GM18870 (cell line): ENCODE data around the gene ALX3.
A peak's percentile ranks its signal among the peaks of the same experiment; 100 is the strongest.
"Not testable (repeated sequence)": the region's sequence is repeated elsewhere in the genome, so short reads cannot be mapped to it uniquely, and the experiment has no call there.

Experiments
- ATAC-seq: cut with Tn5 transposase; IDR thresholded peaks from one replicate; pipeline ENCODE4 v1.9.1; 2021; ENCODE audit warnings: moderate library complexity; ENCODE audit not compliant: unreplicated experiment

ALX3 gene

DNA sequence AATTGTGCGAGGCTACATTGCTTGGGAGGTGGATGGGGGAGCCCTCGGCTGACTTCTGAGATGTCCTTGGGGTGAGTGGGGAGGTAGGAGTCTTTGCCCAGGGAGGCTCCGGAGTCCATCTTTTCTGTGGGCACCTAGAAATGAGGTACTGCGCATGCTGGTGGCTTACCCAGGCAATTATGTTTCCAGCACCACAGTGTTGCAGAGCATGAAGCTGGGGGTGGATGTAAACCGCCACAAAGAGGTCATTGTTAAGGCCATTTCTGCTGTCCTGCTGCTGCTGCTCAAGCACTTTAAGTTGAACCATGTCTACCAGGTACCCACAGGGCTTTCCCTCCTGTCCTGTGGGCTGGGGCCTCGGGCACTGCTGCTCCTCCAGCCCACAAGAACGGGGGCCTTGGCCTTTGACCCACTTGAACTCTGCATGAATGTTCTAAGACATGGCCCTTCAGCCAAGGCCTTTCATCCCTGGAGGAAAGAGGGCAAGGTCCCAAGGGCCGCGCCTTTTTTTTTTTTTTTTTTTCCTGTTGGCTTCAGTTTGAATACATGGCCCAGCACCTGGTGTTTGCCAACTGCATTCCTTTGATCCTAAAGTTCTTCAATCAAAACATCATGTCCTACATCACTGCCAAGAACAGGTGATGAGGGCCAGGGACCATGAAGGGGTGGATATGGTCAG lies 21.4 kb downstream of the ALX3 start:
- ATAC-seq: no peak

DNA sequence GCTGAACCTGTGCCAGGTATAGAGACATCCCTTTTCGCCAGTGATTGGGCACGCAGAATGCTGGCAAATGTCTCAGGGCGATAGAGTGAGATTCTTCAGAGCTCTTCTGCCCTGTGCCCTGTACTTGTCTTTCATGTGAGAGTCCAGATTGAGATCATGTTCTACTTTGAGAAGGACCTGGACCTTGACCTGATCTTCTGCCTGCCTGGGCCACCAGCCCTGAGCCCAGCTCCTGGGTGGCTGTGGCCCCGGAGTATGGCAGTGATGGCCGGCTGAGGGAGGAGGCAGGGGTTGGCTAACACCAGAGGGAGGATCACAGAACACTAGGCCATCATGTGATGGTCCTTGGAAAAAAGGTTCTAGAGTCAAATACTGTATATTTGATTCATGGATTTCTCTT lies 22.2 kb downstream of the ALX3 start:
- ATAC-seq: no peak

DNA sequence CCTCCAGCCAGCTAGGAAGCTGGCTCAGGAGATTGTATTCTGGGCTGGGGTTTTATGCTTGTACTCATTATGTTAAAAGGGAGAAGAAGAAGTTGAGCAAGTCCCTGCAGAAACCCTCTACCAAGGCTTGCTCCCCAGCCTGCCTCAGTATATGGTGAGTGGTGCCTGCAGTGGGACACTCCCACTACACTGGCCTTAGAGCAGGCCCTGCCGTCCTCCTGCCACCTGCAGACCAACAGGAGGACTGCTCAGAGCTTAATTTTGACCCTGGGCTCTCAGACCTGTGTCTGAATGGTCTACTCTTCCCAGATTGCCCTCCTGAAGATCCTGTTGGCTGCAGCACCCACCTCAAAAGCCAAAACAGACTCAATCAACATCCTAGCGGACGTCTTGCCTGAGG lies 23.0 kb downstream of the ALX3 start:
- no peak for ATAC-seq

DNA sequence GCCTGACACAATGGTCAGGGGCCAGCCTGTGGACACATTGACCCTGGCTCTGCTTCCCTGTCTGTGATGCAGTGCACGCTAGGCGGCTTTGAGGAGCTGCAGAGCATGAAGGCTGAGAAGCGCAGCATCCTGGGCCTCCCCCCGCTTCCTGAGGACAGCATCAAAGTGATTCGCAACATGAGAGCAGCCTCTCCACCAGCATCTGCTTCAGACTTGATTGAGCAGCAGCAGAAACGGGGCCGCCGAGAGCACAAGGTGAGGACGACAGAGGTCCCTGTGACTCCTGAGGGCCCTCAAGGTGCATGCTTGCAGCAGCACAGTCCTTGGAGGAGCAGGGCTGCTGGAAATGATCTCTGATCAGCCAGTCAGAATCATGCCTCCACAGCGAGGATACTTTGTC lies 27.5 kb downstream of the ALX3 start:
- ATAC-seq: no peak

DNA sequence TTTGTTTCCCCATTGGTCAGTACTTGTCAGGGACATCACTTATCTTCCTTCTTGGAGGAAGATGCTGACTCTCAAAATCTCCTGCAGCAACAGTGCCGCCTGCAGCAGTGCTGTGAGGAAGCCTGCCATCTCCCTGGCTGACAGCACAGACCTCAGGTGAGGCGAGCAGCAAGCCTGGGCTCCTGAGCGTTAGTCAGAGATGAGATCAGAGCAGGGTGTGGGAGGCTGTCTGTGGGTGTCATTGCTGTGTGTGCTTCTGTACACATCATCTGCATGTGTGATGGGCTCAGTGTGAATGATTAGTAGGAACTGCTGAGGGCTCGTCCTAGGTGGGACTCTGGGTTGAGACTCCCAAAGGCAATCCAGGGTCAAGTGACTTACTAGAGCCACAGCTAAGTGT lies 29.9 kb downstream of the ALX3 start:
- no peak for ATAC-seq

DNA sequence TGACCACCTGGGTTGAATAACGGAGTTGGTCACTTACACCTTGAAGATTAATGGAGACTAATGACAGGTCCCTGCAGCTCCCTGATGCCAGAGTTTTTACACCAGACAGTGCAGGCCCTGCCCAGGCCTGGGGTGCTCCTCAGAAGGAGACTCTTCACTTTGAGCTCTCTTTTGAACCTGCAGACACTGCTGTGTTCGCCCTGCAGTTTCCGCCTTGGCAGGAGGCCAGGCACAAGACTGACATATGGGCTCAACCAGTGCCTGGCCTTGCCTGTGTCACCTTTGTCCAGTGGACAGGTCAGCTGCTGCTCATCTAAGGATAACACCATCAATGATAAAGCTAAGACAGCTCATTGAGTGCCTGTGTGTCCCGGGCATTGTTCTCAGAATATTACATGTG lies 30.8 kb downstream of the ALX3 start:
- ATAC-seq: no peak

DNA sequence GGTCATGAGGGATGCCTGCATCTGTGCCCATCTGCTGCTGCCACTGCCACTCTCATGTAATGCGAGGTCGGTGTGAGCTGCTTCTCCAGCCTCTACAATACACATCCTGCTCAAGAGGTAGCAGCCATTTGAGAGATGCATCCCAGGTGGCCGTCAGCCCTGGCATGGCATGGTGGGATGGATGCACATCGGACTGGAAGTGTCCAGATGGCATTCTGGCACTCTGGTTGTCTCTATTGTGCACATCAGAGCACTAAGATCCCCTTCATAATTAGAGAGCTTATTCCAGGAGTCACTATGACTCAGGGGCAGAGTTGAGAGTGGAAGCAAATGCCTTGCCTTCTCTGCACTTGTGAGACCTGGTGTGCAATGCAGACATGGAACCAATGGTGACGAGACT lies 32.2 kb downstream of the ALX3 start:
- no peak for ATAC-seq

DNA sequence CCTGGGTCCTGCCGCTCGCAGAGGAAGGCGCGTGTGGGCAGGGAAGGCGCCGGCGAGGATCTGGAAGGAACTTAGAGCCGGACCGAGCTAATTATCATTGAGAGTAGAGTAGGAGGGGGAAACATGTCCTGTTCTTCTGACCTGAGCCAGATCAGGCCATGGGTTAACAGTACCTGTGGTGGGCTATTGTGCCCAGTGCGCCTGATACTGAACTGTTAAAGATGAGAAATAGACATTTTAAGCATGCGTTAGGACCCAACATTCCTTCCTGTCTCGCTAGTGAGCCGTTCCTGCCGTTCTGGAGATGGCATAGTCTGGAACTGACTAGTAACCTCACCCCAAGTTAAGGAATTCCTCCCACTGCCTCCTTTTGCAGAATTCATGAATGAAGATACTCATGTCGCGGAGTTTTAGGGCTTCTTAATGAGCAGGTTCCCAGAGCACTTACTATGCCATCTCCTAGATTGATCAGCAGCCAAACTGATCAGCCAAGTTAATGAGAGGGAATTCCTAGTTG lies 35.2 kb downstream of the ALX3 start:
- no peak for ATAC-seq

DNA sequence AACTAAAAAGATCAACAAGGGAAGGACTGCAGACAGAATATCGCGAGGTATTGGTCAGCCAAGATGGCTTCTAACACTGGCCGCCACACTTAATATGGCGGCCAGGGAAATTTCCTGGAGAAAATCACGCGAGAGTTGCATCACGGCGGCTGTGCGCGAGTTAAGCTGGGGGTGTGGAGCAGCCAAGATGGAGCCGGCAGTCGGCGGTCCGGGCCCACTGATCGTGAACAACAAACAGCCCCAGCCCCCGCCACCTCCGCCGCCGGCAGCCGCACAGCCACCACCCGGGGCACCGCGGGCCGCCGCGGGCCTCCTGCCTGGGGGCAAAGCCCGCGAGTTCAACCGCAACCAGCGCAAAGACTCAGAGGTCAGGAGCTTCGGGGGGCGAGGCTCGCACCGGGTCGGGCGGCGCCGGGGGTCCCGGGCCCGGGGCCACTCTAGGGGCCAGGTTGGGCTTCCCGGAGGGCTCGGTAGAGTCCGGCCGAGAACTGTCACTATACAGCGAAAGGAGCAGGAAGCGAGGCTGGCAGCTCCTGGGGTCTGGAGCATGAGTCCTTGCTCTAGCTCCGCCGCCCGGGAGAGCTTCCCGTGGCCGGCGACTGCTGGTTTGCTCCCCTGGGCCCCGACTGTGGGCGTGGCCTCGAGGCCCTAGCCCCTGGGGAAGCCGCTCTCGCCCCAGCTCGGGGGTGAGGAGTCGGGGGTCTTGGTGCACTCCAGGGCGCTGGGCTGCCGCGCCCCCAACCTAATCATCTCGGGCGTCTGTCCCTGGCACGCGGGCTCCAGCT lies 35.8 kb downstream of the ALX3 start, which contains the start of gene STRIP1:
Gene STRIP1, plus strand, starts transcription at position 174 of the 785 bp plus-strand sequence. Its CDS starts 14 bp downstream, at position 188.
- ATAC-seq: peak; percentile 88

DNA sequence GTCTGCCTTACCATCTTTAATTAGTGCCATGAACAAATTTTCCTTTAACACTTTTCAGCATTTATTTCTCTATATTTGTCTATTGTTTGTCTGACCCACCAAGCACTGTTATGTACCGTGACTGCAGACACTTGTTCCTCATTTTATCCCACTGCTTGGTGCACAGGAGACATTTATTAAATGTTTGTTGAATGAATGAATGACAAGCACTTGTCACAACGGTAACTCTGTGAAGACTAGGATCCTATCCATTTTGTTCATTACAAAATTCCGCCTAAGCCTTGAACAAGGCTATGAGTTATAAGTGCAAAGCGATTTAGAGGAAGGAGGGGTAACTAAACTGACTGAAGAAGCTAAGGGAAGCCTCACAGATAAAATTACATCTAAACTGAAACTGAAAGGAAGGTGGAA lies 36.4 kb downstream of the ALX3 start:
- no peak for ATAC-seq

DNA sequence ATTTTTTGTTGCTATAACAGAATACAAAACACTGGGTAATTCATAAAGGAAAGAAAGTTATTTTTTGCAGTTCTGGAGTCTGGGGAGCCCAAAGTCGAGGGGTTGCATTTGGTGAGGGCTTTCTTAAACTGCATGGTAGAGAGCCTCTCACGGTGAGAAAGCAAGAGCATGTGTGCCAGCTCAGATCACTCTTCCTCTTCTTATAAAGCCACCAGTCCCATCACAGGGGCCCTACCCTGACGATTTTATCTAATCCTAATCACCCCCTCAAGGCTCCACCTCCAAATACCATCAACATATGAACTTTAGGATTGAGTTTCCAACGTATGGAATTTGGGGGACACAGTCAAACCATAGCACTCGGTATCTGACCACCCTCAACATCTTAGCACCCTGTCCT lies 37.1 kb downstream of the ALX3 start:
- ATAC-seq: no peak

DNA sequence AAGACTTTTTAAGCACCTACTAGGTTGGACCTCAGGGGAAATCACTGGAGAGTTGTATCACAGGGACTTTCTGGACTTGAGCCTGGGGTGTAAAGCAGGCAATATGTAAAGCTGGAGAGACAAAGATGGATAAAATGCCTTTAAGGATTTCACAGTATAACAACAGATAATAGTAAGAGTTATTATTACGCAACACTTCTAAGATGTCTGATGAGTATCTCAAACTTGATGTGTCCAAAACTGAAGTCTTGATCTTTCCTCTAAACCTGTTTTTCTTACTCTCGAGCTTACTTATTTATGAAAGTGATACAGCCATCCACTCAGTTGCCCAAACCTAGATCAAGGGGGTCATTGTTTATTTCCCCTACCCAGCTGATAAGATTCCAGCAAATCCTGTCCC lies 38.1 kb downstream of the ALX3 start:
- ATAC-seq: no peak

DNA sequence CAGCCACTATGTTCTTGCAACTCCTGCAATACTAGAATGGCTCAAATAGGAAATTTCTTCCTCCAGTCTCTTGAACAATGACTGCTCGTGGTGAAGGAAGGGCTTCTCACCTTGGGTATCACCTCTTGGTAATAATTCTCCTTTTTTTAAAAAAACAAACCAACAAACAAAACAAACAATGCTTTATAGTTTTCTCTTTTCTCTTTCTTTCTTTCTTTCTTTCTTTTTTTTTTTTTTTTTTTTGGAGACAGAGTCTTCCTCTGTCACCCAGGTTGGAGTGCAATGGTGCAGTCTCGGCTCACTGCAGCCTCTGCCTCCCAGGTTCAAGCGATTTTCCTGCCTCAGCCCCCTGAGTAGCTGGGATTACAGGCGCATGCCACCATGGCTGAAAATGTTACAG lies 39.8 kb downstream of the ALX3 start:
- ATAC-seq: not testable (repeated sequence)

DNA sequence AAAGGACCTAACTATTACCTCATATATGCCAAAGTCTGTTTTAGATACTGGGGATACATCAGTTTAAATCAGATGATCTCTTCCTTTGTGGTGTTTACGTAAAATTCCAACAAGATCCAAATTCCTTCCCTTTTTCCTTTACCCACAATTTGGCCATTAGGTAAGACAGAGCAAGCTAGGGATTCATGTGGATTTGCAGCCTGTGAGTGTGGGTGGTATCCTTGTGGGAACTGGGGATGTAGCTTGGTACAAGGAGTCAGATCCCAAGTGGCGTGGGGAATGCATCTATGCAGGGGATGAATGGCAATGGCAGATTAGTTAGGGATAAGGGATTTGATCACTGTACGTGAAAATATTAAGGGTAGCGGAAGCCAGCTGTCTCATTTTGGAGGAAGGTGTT lies 45.9 kb downstream of the ALX3 start:
- no peak for ATAC-seq

DNA sequence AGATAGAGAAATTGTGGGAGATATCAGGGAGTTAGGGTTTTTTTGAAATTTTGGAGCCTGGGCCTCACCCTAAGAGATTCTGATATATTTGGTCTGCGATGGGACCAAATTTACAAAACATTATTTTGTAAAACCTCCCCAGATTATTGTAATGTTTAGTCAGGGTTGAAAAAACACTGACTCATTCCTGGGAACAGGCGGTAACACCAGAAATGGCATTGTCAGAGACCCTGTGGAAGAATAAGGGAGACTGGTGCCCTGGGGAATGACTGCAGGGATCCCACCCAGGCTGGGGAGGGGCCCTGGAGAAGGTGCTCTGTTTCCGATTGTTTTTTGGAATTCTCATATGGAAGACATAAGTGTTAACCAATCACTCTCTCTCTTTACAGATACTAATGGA lies 49.2 kb downstream of the ALX3 start:
- ATAC-seq: no peak

DNA sequence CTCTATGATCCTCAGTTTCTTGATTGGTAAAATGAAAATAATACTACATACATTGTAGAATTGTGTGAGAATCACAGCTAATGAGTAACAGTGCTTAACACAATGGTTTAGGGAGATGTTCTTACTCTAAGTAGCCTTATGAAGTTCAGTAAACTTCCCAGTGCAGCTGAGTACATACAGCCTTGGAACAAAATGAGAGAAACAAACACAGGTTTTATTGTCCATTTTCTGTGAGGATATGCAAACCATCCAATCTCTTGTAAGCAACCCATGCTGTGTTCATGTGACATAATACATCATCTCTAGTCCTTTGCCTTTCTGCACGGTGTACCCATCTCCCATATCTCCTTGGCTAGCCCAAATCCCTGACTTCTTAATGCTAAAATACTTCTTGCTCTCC lies 50.7 kb downstream of the ALX3 start:
- no peak for ATAC-seq

DNA sequence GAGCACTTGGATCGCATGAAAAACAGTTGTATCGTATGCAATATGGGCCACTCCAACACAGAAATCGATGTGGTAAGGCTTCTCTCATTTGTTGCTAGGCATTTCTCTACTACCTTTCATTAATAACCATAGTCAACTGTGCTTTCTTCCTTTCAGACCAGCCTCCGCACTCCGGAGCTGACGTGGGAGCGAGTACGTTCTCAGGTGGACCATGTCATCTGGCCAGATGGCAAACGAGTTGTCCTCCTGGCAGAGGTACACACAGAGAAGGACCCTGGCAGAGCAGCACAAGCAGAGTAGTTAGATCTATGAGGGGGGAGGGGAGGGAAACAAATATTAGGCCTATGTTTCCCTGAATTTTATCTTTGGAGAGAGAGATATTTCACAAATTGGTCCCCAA lies 52.1 kb downstream of the ALX3 start:
- no peak for ATAC-seq

DNA sequence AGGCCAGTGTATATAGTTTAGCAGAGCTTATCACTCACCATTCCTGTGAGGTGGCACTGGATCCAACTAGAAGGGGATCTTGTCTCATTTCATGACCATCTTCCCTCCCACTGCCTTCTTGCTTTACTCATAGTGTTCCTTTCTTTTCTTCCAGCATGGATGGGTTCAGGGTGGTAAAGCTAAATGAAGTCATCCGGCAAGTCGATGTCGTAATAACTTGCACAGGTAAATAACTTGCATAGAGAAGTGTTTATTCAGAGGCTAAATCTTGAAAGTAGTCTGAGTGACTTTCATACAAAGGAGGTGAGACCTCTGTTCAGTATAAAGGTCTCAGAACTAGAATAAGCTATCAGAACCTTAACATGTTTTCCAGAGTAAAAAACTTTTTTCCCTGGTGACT lies 52.7 kb downstream of the ALX3 start:
- ATAC-seq: no peak

DNA sequence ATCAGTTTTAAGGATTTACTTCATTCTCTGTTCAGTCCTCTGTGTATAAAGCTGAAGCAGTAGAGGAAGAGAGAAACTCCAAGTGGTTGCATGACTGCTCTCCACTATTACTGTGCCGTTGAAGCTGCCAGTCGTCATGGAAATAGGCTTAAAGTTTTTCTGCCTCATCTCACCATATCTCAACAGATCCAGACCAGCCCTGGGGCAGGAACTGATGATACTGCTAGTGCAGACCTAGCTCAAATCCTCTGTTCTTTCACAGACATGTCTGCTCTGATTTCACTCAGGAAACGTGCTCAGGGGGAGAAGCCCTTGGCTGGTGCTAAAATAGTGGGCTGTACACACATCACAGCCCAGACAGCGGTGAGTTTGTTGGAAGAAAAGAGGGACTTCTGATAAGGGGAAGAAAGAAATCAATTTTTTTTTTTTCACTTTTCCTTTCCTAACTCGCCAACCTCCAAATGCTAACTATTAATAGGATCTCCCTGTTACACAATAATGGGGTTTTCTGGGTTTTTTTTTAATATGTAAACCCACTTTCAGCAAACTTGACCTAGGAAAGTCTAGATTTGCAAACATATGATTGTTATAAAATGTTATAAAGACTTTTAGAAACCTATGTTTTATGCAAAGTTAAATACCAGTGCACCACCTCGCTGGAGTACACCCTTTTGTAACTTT lies 58.2 kb downstream of the ALX3 start:
- peak; percentile 50 for ATAC-seq

DNA sequence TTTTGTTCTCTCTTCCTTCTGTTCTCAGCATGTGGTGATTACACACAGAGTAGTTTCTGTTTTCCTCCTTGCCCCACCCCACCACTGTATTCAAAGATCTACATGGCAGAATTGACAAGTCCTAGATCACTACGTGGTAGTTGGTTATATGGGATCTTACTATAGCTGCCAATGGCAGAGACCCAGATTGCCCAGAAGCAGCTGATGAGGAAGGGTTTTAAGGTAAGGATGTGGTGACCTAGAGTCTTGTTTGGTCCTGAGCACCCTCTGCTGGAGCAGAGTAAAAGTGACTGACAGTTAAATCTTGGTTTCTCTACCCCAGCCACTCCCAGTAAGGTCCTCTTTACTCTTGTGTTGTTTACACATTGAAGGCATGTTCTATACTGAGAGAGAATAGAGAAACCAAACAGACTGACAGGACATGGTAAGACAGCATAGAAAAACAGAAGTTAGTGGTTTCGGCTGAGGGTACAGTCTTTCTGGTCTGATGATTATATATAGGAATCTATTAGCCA lies 58.9 kb downstream of the ALX3 start:
- peak; percentile 96 for ATAC-seq
